ENCODE measurements around the gene PLXNA4.

The PLXNA4 gene

GRCh38 chr7:132261327-132262159, 314.7 kb downstream of the PLXNA4 start:
- TF ChIP-seq CTCF (conservative IDR thresholded peaks at IDR 0.05; ENCODE audit: low read depth) = no peak
- ChIA-PET POLR2A (ENCODE audit: low non-redundant PET) (no interaction called here), CTCF (interaction anchor here (0.8 kb wide), 1 partner anchor 12 kb away, joined by 4 read pairs; no protein-coding TSS in a partner anchor)
- DNase-seq (ENCODE audit: low spot score) = no peak
- no peak overlapping the region for H3K27ac ChIP-seq

- ChIA-PET CTCF (no interaction called here), POLR2A (ENCODE audit: low non-redundant PET) (no interaction called here)
- H3K27ac ChIP-seq = no peak overlapping the region
- no peak for DNase-seq (ENCODE audit: low spot score)
- TF ChIP-seq CTCF (conservative IDR thresholded peaks at IDR 0.05; ENCODE audit: low read depth) = no peak
Measured at GRCh38 chr7:132258231-132258630, 318.0 kb downstream of the PLXNA4 start.

- H3K27ac ChIP-seq = no peak overlapping the region
Measured at GRCh38 chr7:132257253-132257652, 319.0 kb downstream of the PLXNA4 start.

GRCh38 chr7:132256721-132257212, 319.5 kb downstream of the PLXNA4 start:
- DNase-seq (ENCODE audit: low spot score) = no peak
- ChIA-PET POLR2A (ENCODE audit: low non-redundant PET) (no interaction called here), CTCF (interaction anchor here (0.6 kb wide), 1 partner anchor 565 kb away, joined by 4 read pairs; no protein-coding TSS in a partner anchor)
- no peak overlapping the region for H3K27ac ChIP-seq
- TF ChIP-seq CTCF (conservative IDR thresholded peaks at IDR 0.05; ENCODE audit: low read depth) = no peak

More at GRCh38 chr7:132257253-132257652, 319.0 kb downstream of the PLXNA4 start:
- TF ChIP-seq CTCF (conservative IDR thresholded peaks at IDR 0.05; ENCODE audit: low read depth) = no peak
- POLR2A ChIA-PET (ENCODE audit: low non-redundant PET) = no interaction called here
- CTCF ChIA-PET = no interaction called here
- DNase-seq (ENCODE audit: low spot score) = no peak

- DNase-seq (ENCODE audit: low spot score) = peak; percentile 34
- ChIA-PET CTCF (no interaction called here), POLR2A (ENCODE audit: low non-redundant PET) (no interaction called here)
- no peak for TF ChIP-seq CTCF (conservative IDR thresholded peaks at IDR 0.05; ENCODE audit: low read depth)
- H3K27ac ChIP-seq = no peak overlapping the region
Measured at GRCh38 chr7:132255898-132256297, 320.4 kb downstream of the PLXNA4 start.

GRCh38 chr7:132255115-132255797, 321.0 kb downstream of the PLXNA4 start:
- no peak overlapping the region for H3K27ac ChIP-seq
- ChIA-PET POLR2A (ENCODE audit: low non-redundant PET) (no interaction called here), CTCF (no interaction called here)
- no peak for TF ChIP-seq CTCF (conservative IDR thresholded peaks at IDR 0.05; ENCODE audit: low read depth)
- no peak for DNase-seq (ENCODE audit: low spot score)
